Prostate gland (tissue), 2 donors: Measurements from ENCODE around the gene SYCN.

Experiments
- CTCF ChIP-seq, 4 experiments: fragments of 200-600 bp in 2 of 4; fragments of 450-650 bp in 2 of 4; sonication (generic) in 2 of 4; IDR thresholded peaks; 1 replicate in 3 of 4; 2 replicates in 1 of 4; pipeline ENCODE4 v1.5.1; 2016 to 2019; ENCODE audit warnings: antibody characterized with exemption in 4 of 4, mild to moderate bottlenecking in 2 of 4, moderate library complexity in 2 of 4
- POLR2A ChIP-seq: fragments of 450-650 bp; IDR thresholded peaks from one replicate; pipeline ENCODE4 v1.6.1; 2016; ENCODE audit warnings: antibody characterized with exemption, mild to moderate bottlenecking
- POLR2AphosphoS5 ChIP-seq: sonication (generic); formaldehyde crosslinking; IDR thresholded peaks from one replicate; pipeline ENCODE4 v1.6.1; 2017; ENCODE audit warnings: antibody characterized with exemption

DNA sequence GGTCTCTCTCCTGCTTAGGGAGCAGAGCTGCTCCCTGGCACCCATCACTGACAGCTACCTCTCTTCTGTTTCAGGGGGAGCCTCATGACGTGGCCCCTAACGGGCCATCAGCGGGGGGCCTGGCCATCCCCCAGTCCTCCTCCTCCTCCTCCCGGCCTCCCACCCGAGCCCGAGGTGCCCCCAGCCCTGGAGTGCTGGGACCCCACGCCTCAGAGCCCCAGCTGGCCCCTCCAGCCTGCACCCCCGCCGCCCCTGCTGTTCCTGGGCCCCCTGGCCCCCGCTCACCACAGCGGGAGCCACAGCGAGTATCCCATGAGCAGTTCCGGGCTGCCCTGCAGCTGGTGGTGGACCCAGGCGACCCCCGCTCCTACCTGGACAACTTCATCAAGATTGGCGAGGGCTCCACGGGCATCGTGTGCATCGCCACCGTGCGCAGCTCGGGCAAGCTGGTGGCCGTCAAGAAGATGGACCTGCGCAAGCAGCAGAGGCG, 30.5 kb downstream of the SYCN start:
- TF ChIP-seq CTCF (IDR thresholded peaks at IDR 0.05) (no peak), POLR2AphosphoS5 (no peak), POLR2A (no peak)
